SK-N-MC (cell line): ENCODE measurements around the gene COL6A1.

Experiments
- EZH2 ChIP-seq: fragments of 200-600 bp; sonication (generic); IDR thresholded peaks from one replicate; pipeline ENCODE4 v1.6.1; 2017; ENCODE audit warnings: antibody characterized with exemption
- FOXP2 ChIP-seq: optimal IDR thresholded peaks from 2 replicates; pipeline ENCODE3; 2011; ENCODE audit warnings: mild to moderate bottlenecking, moderate library complexity; ENCODE audit not compliant: insufficient read depth; ENCODE audit errors: extremely low read length, control extremely low read depth
- POLR2AphosphoS5 ChIP-seq: IDR thresholded peaks from 2 replicates; pipeline ENCODE4 v1.6.1; 2012; ENCODE audit warnings: mild to moderate bottlenecking, low read depth, low read length, borderline replicate concordance

DNA sequence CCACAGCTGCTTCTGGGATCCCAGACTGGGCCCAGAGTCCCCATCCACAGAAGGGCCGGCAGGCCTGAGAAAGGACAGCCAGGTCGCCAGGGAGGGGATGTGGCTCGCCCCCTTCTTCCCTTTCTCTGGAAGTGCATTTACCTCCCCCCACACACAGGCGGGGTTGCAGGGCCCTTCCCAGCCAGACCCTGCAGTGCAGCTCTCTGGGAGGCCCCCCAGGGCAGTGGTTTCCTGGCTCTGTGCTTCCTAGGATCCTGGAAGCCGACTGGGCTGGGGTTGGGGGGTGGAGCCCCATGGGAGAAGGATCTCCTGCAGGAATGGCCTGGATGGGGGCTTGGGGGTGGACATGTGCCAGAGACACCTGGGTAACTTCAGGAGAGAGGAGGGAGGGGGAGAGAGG is 4.2 kb upstream of the COL6A1 start:
- TF ChIP-seq POLR2AphosphoS5: no peak
- TF ChIP-seq FOXP2: no peak
- no peak for TF ChIP-seq EZH2
